ENCODE measurements around the gene KIAA0825.
"Not testable (repeated sequence)": the region's sequence is repeated elsewhere in the genome, so short reads cannot be mapped to it uniquely, and the experiment has no call there.

Gene KIAA0825

GRCh38 chr5:94116317-94116716 is 502.1 kb downstream of the KIAA0825 start:
- H3K9me3 ChIP-seq; in situ Hi-C loops (cut with MboI; ENCODE audit: low sequenced_read_pairs): not testable (repeated sequence)

GRCh38 chr5:94113087-94113486 is 505.3 kb downstream of the KIAA0825 start:
- in situ Hi-C loops (cut with MboI; ENCODE audit: low sequenced_read_pairs) = no loop called here

More at GRCh38 chr5:94116317-94116716, 502.1 kb downstream of the KIAA0825 start:
- DNase-seq (ENCODE audit: low spot score in 2 of 2); H3K4me3 ChIP-seq; H3K4me1 ChIP-seq; H3K27me3 ChIP-seq (ENCODE audit: low read depth); H3K36me3 ChIP-seq (replicated peaks): not testable (repeated sequence)

GRCh38 chr5:94111209-94112004 is 507.0 kb downstream of the KIAA0825 start:
- in situ Hi-C loops (cut with MboI; ENCODE audit: low sequenced_read_pairs) = no loop called here
- no peaks in the 10 kb centered on the region for H3K27me3 ChIP-seq (ENCODE audit: low read depth)
- DNase-seq (ENCODE audit: low spot score in 2 of 2) = peak; percentile 95 to 96

More at GRCh38 chr5:94113087-94113486, 505.3 kb downstream of the KIAA0825 start:
- no peaks in the 10 kb centered on the region for H3K27me3 ChIP-seq (ENCODE audit: low read depth)
- DNase-seq (ENCODE audit: low spot score in 2 of 2) = no peak
- peaks cover 6% of the 10 kb centered on the region; the same call in 1 of the 2 replicates for H3K9me3 ChIP-seq
- no peak overlapping the region for H3K4me3 ChIP-seq
- no peaks in the 10 kb centered on the region for H3K36me3 ChIP-seq (replicated peaks)
- peaks cover 9% of the 10 kb centered on the region for H3K4me1 ChIP-seq

GRCh38 chr5:94103514-94104245 is 514.7 kb downstream of the KIAA0825 start:
- no peak for DNase-seq (ENCODE audit: low spot score in 2 of 2)
- no peaks in the 10 kb centered on the region for H3K36me3 ChIP-seq (replicated peaks)
- no peaks in the 10 kb centered on the region for H3K9me3 ChIP-seq
- H3K4me1 ChIP-seq = no peaks in the 10 kb centered on the region
- no peaks in the 10 kb centered on the region for H3K27me3 ChIP-seq (ENCODE audit: low read depth)
- in situ Hi-C loops (cut with MboI; ENCODE audit: low sequenced_read_pairs) = no loop called here
- no peak overlapping the region for H3K4me3 ChIP-seq

More at GRCh38 chr5:94111209-94112004, 507.0 kb downstream of the KIAA0825 start:
- Histone ChIP-seq H3K36me3 (replicated peaks) (no peaks in the 10 kb centered on the region), H3K4me3 (peak overlapping the region; percentile 81), H3K4me1 (peaks cover 9% of the 10 kb centered on the region), H3K9me3 (peaks cover 4% of the 10 kb centered on the region; the same call in 1 of the 2 replicates)
